GM12878 (cell line): ENCODE data around the gene SAPCD2.

Experiments
- CEBPB ChIP-seq, 2 experiments: fragments of 150-350 bp in 1 of 2; IDR thresholded peaks; 2 replicates each; pipeline ENCODE4 v1.6.1; 2012 to 2014; ENCODE audit warnings: low read depth in 2 of 2, low read length in 2 of 2, borderline replicate concordance in 1 of 2, inconsistent platforms in 1 of 2
- CTCF ChIP-seq, 3 experiments: IDR thresholded peaks in 2 of 3; conservative IDR thresholded peaks in 1 of 3; 2 replicates each; pipeline ENCODE4 v1.5.1; 2011; ENCODE audit warnings: low read depth in 3 of 3, low read length in 3 of 3, mild to moderate bottlenecking in 3 of 3, control low read depth in 2 of 3, moderate library complexity in 2 of 3, inconsistent platforms in 1 of 3, mixed read lengths in 1 of 3; ENCODE audit not compliant: control insufficient read depth in 2 of 3, insufficient read depth in 1 of 3; ENCODE audit errors: extremely low read depth in 1 of 3
- SIN3A ChIP-seq: IDR thresholded peaks from 2 replicates; pipeline ENCODE4 v1.6.1; 2012; ENCODE audit warnings: low read depth, low read length, improper control_type of control experiment
- SP1 ChIP-seq: IDR thresholded peaks from one replicate; pipeline ENCODE4 v1.6.1; 2011; ENCODE audit warnings: low read depth, low read length
- STAT1 ChIP-seq: fragments of 450-650 bp; conservative IDR thresholded peaks from 2 replicates; pipeline ENCODE4 v1.6.1; 2014; ENCODE audit warnings: antibody characterized with exemption, mild to moderate bottlenecking
- ZNF384 ChIP-seq: IDR thresholded peaks from 2 replicates; pipeline ENCODE4 v1.6.1; 2012; ENCODE audit warnings: low read depth, mild to moderate bottlenecking, low read length, improper control_type of control experiment, borderline replicate concordance
- TF ChIP-seq, protein P1 (sequence below): IDR thresholded peaks from 2 replicates; pipeline ENCODE4 v1.6.1; 2012; ENCODE audit warnings: mild to moderate bottlenecking, low read depth, low read length

DNA sequence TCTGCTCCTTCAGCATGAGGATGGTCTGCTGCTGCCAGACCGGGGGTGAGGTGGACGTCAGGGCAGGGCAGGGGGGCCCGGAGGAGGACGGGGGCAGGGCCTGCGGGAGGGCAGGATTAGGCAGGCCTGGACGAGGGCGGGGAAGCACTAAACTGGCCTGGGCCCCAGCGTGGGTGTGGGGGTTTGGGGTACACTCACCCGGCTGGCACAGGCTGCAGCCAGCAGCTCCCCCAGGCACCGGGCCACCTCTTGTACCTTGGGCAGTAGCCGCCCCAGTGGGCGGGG is 5.5 kb downstream of the SAPCD2 start:
- no peak for TF ChIP-seq CTCF (IDR thresholded peaks at IDR 0.05 in 2 of 3, conservative IDR thresholded peaks at IDR 0.05 in 1 of 3; ENCODE audit: control insufficient read depth in 2 of 3, extremely low read depth in 1 of 3, insufficient read depth in 1 of 3, low read depth in 3 of 3, low read length in 3 of 3)
- no peak for TF ChIP-seq ZNF384
- TF ChIP-seq SIN3A, result no peak
- TF ChIP-seq CEBPB (IDR thresholded peaks at IDR 0.05; ENCODE audit: borderline replicate concordance in 1 of 2, low read depth in 2 of 2, low read length in 2 of 2), result no peak
- TF ChIP-seq SP1, result no peak
- TF ChIP-seq STAT1, result no peak
- TF ChIP-seq, protein P1, sequence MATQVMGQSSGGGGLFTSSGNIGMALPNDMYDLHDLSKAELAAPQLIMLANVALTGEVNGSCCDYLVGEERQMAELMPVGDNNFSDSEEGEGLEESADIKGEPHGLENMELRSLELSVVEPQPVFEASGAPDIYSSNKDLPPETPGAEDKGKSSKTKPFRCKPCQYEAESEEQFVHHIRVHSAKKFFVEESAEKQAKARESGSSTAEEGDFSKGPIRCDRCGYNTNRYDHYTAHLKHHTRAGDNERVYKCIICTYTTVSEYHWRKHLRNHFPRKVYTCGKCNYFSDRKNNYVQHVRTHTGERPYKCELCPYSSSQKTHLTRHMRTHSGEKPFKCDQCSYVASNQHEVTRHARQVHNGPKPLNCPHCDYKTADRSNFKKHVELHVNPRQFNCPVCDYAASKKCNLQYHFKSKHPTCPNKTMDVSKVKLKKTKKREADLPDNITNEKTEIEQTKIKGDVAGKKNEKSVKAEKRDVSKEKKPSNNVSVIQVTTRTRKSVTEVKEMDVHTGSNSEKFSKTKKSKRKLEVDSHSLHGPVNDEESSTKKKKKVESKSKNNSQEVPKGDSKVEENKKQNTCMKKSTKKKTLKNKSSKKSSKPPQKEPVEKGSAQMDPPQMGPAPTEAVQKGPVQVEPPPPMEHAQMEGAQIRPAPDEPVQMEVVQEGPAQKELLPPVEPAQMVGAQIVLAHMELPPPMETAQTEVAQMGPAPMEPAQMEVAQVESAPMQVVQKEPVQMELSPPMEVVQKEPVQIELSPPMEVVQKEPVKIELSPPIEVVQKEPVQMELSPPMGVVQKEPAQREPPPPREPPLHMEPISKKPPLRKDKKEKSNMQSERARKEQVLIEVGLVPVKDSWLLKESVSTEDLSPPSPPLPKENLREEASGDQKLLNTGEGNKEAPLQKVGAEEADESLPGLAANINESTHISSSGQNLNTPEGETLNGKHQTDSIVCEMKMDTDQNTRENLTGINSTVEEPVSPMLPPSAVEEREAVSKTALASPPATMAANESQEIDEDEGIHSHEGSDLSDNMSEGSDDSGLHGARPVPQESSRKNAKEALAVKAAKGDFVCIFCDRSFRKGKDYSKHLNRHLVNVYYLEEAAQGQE, result no peak
